ENCODE measurements around the gene GPR42.
A peak's percentile ranks its signal among the peaks of the same experiment; 100 is the strongest.

The GPR42 gene

DNA sequence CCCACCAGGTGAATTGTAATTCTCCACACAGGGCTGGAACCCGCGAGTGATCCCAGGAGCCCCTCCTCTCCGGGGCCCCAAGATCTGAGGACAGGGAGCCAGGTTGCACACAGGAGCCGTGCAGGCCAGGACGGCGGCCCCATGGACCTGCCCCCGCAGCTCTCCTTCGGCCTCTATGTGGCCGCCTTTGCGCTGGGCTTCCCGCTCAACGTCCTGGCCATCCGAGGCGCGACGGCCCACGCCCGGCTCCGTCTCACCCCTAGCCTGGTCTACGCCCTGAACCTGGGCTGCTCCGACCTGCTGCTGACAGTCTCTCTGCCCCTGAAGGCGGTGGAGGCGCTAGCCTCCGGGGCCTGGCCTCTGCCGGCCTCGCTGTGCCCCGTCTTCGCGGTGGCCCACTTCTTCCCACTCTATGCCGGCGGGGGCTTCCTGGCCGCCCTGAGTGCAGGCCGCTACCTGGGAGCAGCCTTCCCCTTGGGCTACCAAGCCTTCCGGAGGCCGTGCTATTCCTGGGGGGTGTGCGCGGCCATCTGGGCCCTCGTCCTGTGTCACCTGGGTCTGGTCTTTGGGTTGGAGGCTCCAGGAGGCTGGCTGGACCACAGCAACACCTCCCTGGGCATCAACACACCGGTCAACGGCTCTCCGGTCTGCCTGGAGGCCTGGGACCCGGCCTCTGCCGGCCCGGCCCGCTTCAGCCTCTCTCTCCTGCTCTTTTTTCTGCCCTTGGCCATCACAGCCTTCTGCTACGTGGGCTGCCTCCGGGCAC, 19.3 kb upstream of the GPR42 start:
- no peak for DNase-seq (ENCODE audit: low read depth)
- TF ChIP-seq, protein P1, sequence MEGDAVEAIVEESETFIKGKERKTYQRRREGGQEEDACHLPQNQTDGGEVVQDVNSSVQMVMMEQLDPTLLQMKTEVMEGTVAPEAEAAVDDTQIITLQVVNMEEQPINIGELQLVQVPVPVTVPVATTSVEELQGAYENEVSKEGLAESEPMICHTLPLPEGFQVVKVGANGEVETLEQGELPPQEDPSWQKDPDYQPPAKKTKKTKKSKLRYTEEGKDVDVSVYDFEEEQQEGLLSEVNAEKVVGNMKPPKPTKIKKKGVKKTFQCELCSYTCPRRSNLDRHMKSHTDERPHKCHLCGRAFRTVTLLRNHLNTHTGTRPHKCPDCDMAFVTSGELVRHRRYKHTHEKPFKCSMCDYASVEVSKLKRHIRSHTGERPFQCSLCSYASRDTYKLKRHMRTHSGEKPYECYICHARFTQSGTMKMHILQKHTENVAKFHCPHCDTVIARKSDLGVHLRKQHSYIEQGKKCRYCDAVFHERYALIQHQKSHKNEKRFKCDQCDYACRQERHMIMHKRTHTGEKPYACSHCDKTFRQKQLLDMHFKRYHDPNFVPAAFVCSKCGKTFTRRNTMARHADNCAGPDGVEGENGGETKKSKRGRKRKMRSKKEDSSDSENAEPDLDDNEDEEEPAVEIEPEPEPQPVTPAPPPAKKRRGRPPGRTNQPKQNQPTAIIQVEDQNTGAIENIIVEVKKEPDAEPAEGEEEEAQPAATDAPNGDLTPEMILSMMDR (IDR thresholded peaks at IDR 0.05; ENCODE audit: low read depth, low read length, missing control alignments), result no peak

DNA sequence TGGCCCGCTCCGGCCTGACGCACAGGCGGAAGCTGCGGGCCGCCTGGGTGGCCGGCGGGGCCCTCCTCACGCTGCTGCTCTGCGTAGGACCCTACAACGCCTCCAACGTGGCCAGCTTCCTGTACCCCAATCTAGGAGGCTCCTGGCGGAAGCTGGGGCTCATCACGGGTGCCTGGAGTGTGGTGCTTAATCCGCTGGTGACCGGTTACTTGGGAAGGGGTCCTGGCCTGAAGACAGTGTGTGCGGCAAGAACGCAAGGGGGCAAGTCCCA, 18.8 kb upstream of the GPR42 start:
- no peak for DNase-seq (ENCODE audit: low read depth)
- H3K4me3 ChIP-seq (ENCODE audit: low read depth, low read length), result no peak overlapping the region
- TF ChIP-seq, protein P1 (IDR thresholded peaks at IDR 0.05; ENCODE audit: low read depth, low read length, missing control alignments), result no peak

More for the DNA sequence above, 19.3 kb upstream of the GPR42 start:
- H3K4me3 ChIP-seq (ENCODE audit: low read depth, low read length), result no peak overlapping the region

DNA sequence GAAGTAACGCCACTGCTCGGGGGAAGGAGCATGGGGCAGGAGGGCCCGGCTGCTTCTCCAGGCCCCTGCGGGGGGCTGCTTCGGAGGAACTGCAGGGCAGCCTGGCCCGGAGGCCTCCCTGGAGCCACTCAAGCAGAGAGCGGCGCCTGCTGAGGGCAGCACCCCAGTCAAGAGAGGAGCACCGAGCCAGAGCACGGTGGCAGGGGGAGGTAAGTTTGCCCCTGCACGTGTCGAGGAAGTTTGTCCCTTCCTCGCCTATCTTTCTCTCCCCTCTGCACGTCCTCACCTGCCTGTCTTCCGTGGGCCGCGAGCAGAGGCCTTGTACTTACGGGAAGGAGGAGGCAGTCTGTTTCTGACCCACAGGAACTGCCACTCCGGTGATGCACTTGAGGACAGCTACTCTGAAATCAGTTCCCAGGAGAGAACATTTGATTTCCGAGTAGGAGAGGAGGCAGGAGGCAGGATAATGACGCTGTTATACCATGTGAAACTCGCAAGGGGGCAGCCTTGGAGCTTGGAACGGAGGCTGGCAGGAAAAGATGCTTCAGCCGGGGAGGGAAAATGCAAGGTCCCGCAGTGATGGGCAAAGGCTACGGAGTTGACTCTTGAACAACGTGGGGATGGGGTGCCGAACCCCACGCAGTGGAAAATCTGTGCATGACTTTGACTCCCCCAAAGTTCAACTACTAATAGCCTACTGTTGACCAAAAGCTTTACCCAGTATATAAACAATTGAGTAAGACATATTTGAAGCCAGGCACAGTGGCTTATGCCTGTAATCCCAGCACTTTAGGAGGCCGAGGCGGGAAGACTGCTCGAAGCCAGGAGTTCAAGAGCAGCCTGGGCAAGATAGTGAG, 18.2 kb upstream of the GPR42 start:
- TF ChIP-seq, protein P1 (IDR thresholded peaks at IDR 0.05; ENCODE audit: low read depth, low read length, missing control alignments), result peak; percentile 81
- no peak overlapping the region for H3K4me3 ChIP-seq (ENCODE audit: low read depth, low read length)
- no peak for DNase-seq (ENCODE audit: low read depth)

DNA sequence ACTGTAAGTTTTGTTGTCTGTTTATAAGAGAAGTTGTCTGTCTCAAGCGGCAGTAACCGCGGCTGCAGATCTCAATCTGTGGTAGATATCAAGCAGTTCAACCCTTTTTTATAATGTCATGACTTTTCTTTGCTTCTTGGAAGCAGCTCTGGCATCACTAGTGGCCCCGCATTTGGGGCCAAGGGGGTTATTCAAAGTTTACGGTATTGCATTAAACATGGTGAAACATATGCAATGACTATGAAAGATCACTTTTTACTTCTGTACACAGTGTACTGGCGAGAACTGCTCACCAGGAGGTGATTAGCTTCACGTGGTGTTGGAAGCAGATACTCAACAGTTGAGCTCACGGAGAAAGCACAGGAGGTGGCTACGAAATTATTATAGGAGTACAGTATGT, 17.2 kb upstream of the GPR42 start:
- DNase-seq (ENCODE audit: low read depth), result no peak
- no peak overlapping the region for H3K4me3 ChIP-seq (ENCODE audit: low read depth, low read length)
- TF ChIP-seq, protein P1 (IDR thresholded peaks at IDR 0.05; ENCODE audit: low read depth, low read length, missing control alignments), result no peak

DNA sequence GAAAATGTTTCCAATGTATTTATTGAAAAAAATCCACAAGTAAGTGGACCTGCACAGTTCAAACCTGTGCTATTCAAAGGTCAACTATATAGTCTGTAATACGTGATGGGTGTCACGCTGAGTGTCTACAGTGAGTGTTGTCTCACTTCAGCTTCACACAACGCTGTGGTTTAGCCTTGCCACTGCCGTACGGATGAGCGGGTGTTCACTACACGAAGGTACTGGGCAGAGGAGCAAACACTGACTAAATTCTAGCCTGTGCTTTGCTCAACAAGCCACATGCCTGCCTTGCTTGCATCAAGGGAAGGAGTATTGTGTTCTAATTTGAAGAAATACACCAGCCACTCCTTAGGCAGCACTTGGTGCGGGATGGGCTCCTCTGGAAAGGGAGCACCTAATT, 16.0 kb upstream of the GPR42 start:
- no peak overlapping the region for H3K4me3 ChIP-seq (ENCODE audit: low read depth, low read length)
- TF ChIP-seq, protein P1 (IDR thresholded peaks at IDR 0.05; ENCODE audit: low read depth, low read length, missing control alignments), result no peak
- DNase-seq (ENCODE audit: low read depth), result no peak

DNA sequence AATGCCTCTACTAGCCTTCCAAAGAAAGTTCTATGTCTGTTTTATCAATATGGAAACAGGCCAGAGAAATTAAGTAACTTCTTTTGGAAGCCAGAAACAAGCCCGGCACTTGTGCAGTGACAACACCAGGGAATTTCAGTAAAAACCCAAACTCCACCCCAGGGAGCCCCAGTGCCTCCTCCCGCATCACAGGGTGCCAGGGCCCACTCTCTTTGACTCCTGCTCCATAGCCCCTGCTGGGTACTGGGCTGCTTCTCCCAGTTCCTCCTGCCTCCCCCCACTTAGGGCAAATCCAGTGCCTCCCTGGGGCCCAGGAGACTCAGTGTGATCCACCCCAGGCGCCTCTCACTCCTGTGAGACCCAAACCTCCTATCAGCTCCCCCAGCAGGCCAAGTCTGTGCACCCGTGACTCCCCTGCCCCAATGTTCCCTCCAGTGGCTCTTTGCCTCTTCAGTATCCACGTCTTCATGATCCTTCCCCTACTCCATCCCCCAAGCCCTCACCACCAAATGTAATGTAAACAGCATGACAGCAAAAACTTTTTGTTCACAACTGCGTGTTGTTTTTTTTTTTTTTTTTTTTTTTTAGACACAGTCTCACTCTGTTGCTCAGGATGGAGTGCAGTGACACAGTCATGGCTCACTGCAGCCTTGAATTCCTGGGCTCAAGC, 14.9 kb upstream of the GPR42 start:
- H3K4me3 ChIP-seq (ENCODE audit: low read depth, low read length), result no peak overlapping the region
- DNase-seq (ENCODE audit: low read depth), result no peak
- TF ChIP-seq, protein P1 (IDR thresholded peaks at IDR 0.05; ENCODE audit: low read depth, low read length, missing control alignments), result no peak
